CD4-positive, alpha-beta T cell treated with Interleukin-4 for 1 hour (primary cell): ENCODE data around the gene PARP4.
"Not testable (repeated sequence)": the region's sequence is repeated elsewhere in the genome, so short reads cannot be mapped to it uniquely, and the experiment has no call there.

ENCODE experiments used
- DNase-seq, 2 donors: peaks; one replicate each; pipeline ENCODE4 v3.0.0-alpha.2; 2020 to 2022

PARP4 gene

GRCh38 chr13:24505256-24505655, 7.3 kb downstream of the PARP4 start:
- DNase-seq = no peak

- no peak for DNase-seq
Observed at GRCh38 chr13:24503379-24503696, 9.2 kb downstream of the PARP4 start.

- no peak for DNase-seq
Observed at GRCh38 chr13:24502533-24503378, 9.8 kb downstream of the PARP4 start.

- no peak for DNase-seq
Observed at GRCh38 chr13:24500977-24501376, 11.6 kb downstream of the PARP4 start.

- DNase-seq = no peak
Observed at GRCh38 chr13:24497742-24498141, 14.8 kb downstream of the PARP4 start.

- not testable (repeated sequence) for DNase-seq
Observed at GRCh38 chr13:24496295-24496694, 16.3 kb downstream of the PARP4 start.

GRCh38 chr13:24495151-24495729, 17.3 kb downstream of the PARP4 start:
- DNase-seq = no peak

GRCh38 chr13:24493356-24493755, 19.2 kb downstream of the PARP4 start:
- no peak for DNase-seq

- no peak for DNase-seq
Observed at GRCh38 chr13:24491845-24492244, 20.7 kb downstream of the PARP4 start.

- no peak for DNase-seq
Observed at GRCh38 chr13:24489721-24490120, 22.9 kb downstream of the PARP4 start.

GRCh38 chr13:24488092-24488491, 24.5 kb downstream of the PARP4 start:
- DNase-seq = not testable (repeated sequence)

- not testable (repeated sequence) for DNase-seq
Observed at GRCh38 chr13:24486017-24486657, 26.4 kb downstream of the PARP4 start.

GRCh38 chr13:24473686-24474085, 38.9 kb downstream of the PARP4 start:
- no peak for DNase-seq

GRCh38 chr13:24472129-24472528, 40.4 kb downstream of the PARP4 start:
- DNase-seq = not testable (repeated sequence)

- DNase-seq = no peak
Observed at GRCh38 chr13:24463078-24463477, 49.5 kb downstream of the PARP4 start.

GRCh38 chr13:24460256-24460655, 52.3 kb downstream of the PARP4 start:
- DNase-seq = no peak

- DNase-seq = no peak
Observed at GRCh38 chr13:24459726-24460125, 52.9 kb downstream of the PARP4 start.

GRCh38 chr13:24459234-24459633, 53.3 kb downstream of the PARP4 start:
- peak in 1 of 2 donors; percentile 1 for DNase-seq

GRCh38 chr13:24458736-24459135, 53.8 kb downstream of the PARP4 start:
- no peak for DNase-seq

- no peak for DNase-seq
Observed at GRCh38 chr13:24456396-24456795, 56.2 kb downstream of the PARP4 start.

GRCh38 chr13:24454056-24454455, 58.5 kb downstream of the PARP4 start:
- DNase-seq = no peak

GRCh38 chr13:24452044-24452443, 60.5 kb downstream of the PARP4 start:
- DNase-seq = no peak

- no peak for DNase-seq
Observed at GRCh38 chr13:24450530-24450929, 62.0 kb downstream of the PARP4 start.

GRCh38 chr13:24444851-24445250, 67.7 kb downstream of the PARP4 start:
- not testable (repeated sequence) for DNase-seq
